HG02759 (cell line): ENCODE data around the gene ENAH.

Experiments used
- ATAC-seq: cut with Tn5 transposase; IDR thresholded peaks from one replicate; pipeline ENCODE4 v1.9.1; 2021; ENCODE audit warnings: mild to moderate bottlenecking, moderate library complexity; ENCODE audit not compliant: unreplicated experiment

ENAH gene

GRCh38 chr1:225573216-225573615 is 79.7 kb downstream of the ENAH start:
- ATAC-seq: no peak

GRCh38 chr1:225572422-225572821 is 80.5 kb downstream of the ENAH start:
- no peak for ATAC-seq

- ATAC-seq: no peak
Measured at GRCh38 chr1:225567789-225568188, 85.1 kb downstream of the ENAH start.

- ATAC-seq: no peak
Measured at GRCh38 chr1:225565847-225566246, 87.1 kb downstream of the ENAH start.

GRCh38 chr1:225561675-225562074 is 91.2 kb downstream of the ENAH start:
- no peak for ATAC-seq

- no peak for ATAC-seq
Measured at GRCh38 chr1:225559902-225560301, 93.0 kb downstream of the ENAH start.

- ATAC-seq: no peak
Measured at GRCh38 chr1:225559326-225559725, 93.6 kb downstream of the ENAH start.

- no peak for ATAC-seq
Measured at GRCh38 chr1:225556694-225557093, 96.2 kb downstream of the ENAH start.

- ATAC-seq: no peak
Measured at GRCh38 chr1:225555821-225556220, 97.1 kb downstream of the ENAH start.

- ATAC-seq: no peak
Measured at GRCh38 chr1:225554216-225554812, 98.6 kb downstream of the ENAH start.

GRCh38 chr1:225549821-225550220 is 103.1 kb downstream of the ENAH start:
- ATAC-seq: no peak

GRCh38 chr1:225548140-225548857 is 104.6 kb downstream of the ENAH start:
- ATAC-seq: no peak

- no peak for ATAC-seq
Measured at GRCh38 chr1:225545649-225546048, 107.3 kb downstream of the ENAH start.

GRCh38 chr1:225544924-225545323 is 108.0 kb downstream of the ENAH start:
- ATAC-seq: no peak

- no peak for ATAC-seq
Measured at GRCh38 chr1:225544263-225544662, 108.7 kb downstream of the ENAH start.

- ATAC-seq: no peak
Measured at GRCh38 chr1:225543350-225543749, 109.6 kb downstream of the ENAH start.

- ATAC-seq: no peak
Measured at GRCh38 chr1:225541383-225541782, 111.5 kb downstream of the ENAH start.

- no peak for ATAC-seq
Measured at GRCh38 chr1:225539575-225539974, 113.3 kb downstream of the ENAH start.

GRCh38 chr1:225539069-225539468 is 113.9 kb downstream of the ENAH start:
- ATAC-seq: no peak

- ATAC-seq: no peak
Measured at GRCh38 chr1:225537554-225538251, 115.2 kb downstream of the ENAH start.

GRCh38 chr1:225535280-225535679 is 117.6 kb downstream of the ENAH start:
- ATAC-seq: no peak

- no peak for ATAC-seq
Measured at GRCh38 chr1:225534772-225535171, 118.2 kb downstream of the ENAH start.
